Retina (tissue), 1 donor: Measurements from ENCODE around the gene TUBB3.
"Not testable (repeated sequence)": the region's sequence is repeated elsewhere in the genome, so short reads cannot be mapped to it uniquely, and the experiment has no call there.

Experiments used
- DNase-seq: peaks from one replicate; pipeline ENCODE4 v3.0.0-alpha.2; 2016

Gene TUBB3

GRCh38 chr16:89944773-89945172 is 21.6 kb downstream of the TUBB3 start:
- no peak for DNase-seq

DNA sequence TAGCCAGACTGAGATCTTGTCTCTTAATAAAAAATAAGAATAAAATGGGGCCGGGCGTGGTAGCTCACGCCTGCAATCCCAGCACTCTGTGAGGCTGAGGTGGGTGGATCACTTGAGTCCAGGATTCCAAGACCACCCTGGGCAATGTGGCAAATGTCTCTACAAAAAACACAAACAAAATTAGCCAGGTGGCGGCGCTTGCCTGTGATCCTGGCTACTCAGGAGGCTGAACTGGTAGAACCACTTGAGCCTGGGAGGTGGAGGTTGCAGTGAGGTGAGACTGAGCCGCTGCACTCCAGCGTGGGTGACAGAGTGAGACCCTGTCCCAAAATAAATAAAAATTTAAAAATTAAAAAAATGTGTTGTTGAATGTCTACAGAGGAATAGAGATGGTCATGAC is 22.5 kb downstream of the TUBB3 start:
- no peak for DNase-seq

DNA sequence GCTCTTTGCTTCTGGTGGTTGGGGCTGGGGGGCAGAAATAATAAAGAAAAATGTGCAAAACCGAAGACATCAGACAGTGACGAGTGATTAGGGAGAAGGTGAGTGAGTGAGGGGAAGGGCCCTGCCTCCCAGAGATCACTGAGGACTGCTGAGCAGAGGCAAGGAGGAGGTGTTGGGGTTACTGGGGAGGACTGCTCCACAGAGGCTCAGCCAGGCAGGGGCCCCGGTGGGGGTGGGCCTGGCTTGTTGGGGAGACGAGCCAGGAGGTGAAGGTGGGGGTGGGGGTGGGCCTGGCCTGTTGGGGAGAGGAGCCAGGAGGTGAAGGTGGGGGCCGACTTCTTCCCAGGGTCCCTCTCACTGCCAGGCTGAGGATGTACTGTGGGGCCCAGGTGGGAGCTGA is 23.4 kb downstream of the TUBB3 start:
- no peak for DNase-seq

DNA sequence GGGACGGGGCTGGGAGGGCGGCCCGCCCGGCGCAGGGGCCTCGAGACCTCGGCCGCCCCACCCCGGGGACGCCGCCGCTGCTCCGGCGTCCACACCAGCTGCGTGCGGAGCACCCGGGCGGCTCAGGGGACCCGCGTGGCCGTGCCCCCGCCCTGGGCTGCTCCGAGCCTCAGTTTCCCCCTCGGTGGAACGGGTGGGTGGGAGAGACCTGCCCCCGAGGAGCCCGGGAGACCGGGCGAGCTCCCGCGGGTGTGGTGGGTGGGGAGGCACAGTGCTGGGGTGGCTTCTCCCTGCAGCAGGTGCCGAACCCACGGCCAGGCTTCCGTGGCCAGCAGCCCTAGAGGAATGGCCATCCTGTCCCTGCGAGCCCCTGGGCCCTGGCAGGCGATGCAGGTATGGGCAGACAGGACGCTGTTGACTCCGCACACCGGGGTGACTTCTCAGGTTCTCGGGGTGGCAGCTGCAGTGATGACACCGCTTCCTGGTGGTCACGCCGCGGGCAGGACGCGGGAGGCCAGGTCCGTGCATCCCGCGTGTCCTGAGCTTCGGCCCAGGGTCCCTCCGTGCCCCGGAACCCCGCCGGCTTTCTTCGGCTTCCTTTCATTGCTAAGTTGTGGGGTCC is 26.1 kb downstream of the TUBB3 start:
- DNase-seq = no peak

- DNase-seq = no peak
These were observed 26.6 kb downstream of the TUBB3 start for GRCh38 chr16:89949756-89950155.

DNA sequence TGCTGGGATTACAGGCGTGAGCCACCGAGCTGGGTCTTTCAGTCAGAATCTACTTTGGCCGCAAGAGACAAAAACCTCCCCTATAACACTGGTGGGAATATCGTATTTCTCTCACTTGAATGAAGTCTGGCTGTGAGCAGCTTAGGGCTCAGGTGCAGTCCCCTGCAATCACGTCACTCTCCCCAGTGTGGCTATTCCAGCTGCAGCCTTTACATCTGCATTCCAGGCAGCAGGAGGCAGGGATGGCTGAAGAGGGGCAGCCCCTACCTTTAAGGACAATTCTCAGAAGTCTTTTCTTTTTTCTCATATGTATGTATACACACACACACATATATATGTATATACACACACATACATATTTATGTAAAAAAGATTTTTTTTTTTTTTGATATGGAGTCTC is 28.4 kb downstream of the TUBB3 start:
- no peak for DNase-seq

DNA sequence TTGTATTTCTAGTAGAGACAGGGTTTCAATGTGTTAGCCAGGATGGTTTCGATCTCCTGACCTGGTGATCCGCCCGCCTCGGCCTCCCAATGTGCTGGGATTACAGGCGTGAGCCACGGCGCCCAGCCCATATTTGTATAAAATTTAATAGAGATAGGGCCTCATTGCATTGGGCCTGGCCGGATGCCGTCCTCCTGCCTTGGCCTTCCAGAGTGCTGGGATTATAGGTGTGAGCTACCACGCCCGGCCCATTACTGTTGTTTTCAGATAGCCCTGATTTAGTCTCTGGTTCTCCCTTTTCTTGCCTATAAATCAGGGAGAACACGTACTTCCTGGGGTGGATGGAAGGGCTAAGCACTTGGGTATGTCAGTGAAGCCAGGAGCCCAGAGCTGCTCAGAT is 28.9 kb downstream of the TUBB3 start:
- no peak for DNase-seq

DNA sequence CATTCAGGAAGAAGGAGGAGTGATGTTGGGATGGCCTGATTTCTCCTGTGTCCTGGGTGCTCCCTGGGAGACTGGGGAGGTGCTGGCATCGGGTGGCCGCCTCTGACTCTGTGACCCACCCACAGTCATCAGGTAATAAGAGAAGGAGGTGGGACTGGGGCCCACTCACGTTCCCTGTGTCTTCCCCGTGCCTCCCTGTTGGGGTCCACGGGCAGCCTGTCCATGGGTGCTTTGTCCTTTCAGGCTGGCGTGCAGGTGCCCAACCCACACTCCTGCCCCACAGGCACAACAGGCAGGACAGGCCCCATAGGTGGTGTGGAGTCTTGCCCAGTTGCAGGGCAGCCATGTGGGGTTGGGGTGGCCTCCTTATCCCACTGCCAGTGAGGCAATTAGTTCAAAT is 29.4 kb downstream of the TUBB3 start:
- DNase-seq = no peak

GRCh38 chr16:89953671-89954406 is 30.7 kb downstream of the TUBB3 start:
- no peak for DNase-seq

DNA sequence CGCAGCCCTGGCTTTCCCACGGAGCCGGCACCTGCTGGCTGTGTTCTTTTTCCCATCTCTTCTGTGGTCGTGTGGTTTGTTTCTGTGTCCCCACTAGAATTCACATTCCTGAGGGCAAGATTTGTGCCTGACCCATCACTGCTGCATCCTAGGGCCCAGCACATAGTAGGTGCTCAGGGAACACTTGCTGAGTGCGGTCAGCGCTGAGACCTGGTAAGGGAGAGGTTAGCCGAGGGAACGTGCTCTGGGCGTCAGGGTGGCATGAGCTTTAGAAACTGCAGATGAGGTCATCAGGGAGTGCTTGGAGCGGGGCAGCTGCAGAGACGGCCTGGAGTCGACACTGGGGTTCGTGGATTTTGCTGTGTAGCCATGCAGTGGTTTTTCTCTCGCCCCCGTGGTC is 31.3 kb downstream of the TUBB3 start:
- no peak for DNase-seq

- no peak for DNase-seq
These were observed 32.0 kb downstream of the TUBB3 start for GRCh38 chr16:89955001-89955685.

GRCh38 chr16:89956505-89957215 is 33.5 kb downstream of the TUBB3 start:
- no peak for DNase-seq

DNA sequence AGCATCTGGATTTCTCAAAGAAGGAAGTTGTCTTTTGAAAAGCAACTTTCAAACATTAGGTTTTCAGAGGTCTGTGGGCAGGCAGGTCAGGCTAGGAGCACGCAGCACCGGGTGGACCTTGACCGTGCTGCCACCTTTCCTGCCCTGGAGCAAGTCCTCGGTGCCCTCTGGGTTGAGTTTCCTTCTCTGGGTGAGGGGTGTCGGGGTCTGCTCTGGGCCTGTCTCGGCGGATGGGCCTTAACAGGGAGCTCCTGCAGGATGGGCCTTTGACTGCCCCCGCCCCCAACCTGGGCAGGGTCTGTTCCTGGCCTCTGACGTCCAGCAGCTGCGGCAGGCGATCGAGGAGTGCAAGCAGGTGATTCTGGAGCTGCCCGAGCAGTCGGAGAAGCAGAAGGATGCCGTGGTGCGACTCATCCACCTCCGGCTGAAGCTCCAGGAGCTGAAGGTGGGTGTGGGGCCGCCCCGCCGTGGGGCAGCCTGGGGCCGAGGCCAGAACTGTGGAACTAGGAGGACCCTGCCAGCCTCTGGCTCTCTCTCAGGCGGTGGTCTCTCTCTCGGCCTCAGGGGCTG is 34.2 kb downstream of the TUBB3 start:
- DNase-seq = no peak

DNA sequence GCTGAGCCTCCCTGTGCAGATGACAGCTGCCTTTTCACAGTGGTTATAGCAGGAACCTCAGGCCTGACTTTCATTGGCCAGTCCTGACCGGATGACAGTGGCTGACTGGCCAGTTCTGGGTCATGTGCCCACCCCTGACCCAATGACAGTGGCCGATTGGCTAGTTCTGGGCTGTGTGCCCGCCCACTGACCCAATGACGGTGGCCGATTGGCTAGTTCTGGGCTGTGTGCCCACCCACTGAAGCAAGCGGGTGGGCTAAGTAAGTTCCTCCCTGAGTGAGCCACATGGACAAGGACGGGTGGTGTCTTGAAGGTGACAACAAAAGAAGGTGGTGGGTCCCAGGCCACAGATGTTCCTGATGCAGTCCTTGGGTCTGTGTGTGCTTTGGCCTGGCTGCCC is 34.9 kb downstream of the TUBB3 start:
- peak; percentile 68 for DNase-seq

- no peak for DNase-seq
These were observed 35.5 kb downstream of the TUBB3 start for GRCh38 chr16:89958596-89958995.

DNA sequence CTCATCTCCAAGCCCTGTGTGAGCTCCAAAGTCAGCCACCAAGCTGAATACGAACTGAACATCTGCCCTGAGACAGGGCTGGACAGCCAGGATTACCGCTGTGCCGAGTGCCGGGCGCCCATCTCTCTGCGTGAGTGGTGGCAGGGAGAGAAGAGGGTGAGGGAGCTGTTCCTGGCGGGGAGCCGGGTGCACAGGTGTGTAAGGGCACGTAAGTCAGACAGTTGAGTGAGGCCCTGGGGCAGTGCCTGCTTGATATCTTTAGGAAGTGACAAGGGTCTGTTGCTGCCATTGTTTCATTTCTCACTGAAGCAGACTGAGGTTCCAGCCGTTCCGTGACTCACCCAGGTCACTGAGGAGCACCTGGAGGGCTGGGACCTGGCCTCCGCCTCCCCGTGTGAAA is 37.8 kb downstream of the TUBB3 start:
- no peak for DNase-seq

DNA sequence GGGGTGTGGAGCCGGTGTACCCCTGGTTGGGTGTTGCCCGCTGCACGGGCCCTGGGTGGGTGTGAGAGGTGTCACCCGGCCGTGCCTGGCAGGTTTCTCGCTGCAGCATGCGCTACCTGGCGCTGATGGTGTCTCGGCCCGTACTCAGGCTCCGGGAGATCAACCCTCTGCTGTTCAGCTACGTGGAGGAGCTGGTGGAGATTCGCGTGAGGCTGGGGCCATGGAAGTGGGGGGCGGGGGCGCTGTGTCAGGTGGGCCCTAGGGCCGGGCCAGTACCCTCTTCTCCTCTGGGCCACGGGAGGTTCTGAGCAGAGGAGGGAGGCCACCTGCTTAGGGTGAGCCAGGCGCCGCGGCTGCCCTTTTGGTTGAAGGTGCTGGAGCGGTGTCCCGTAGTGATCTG is 38.8 kb downstream of the TUBB3 start:
- DNase-seq = no peak

DNA sequence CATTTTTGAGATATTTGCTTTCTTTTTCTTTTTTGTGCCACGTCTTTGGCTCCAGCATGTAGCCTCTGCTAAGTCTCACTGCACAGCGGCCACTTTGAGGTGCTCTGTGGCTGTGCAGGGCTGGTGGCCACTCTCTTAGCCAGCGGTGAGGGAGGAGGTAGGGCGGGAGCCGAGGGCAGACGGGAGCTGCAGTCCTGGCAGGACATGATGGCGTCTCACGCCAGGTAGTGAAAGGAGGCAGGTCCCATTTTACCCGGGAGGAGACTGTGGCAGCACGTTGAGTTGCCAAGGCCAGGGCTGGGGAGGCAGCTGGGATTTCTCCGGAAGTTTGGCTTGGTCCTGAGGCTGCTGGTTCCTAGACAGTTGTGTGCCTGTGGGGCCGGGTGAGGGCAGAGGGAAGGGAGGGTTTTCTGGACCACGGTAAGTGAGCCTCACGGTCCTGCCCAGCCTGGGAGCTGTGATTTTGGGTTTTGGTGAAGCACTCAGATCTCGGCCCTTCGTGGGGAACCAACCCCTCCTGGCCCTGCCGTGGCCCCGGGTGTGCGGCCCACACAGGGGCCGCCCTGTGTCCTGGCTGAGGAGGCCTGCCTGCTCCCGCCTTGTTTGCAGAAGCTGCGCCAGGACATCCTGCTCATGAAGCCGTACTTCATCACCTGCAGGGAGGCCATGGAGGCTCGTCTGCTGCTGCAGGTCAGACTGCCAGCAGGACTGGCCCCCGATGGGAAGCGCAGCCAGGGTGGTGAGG is 39.8 kb downstream of the TUBB3 start:
- no peak for DNase-seq

- DNase-seq = no peak
These were observed 41.1 kb downstream of the TUBB3 start for GRCh38 chr16:89964201-89964600.

- no peak for DNase-seq
These were observed 42.5 kb downstream of the TUBB3 start for GRCh38 chr16:89965447-89966225.

DNA sequence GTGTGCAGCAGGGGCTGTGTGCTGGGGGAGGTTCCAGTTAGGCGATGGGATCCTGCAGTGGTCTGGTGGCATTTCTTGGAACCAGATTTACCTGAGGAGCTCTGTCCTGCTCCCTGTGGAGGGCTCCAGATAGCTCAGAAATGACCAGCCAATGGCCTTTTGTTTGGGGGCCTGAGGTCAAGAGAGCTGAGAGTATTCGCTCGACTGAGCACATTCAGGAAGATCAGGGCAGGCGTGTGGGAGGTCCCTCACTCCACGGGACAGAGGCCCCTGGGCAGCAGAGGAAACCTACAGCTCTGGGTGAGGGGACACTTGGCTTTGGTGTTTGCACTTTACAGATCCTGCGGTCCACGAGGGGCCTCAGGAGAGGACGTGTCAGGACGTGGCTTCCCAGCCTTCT is 43.6 kb downstream of the TUBB3 start:
- peak; percentile 28 for DNase-seq

- DNase-seq = not testable (repeated sequence)
These were observed 44.3 kb downstream of the TUBB3 start for GRCh38 chr16:89967436-89967835.
